ENCODE results near the gene SETMAR.

DNA sequence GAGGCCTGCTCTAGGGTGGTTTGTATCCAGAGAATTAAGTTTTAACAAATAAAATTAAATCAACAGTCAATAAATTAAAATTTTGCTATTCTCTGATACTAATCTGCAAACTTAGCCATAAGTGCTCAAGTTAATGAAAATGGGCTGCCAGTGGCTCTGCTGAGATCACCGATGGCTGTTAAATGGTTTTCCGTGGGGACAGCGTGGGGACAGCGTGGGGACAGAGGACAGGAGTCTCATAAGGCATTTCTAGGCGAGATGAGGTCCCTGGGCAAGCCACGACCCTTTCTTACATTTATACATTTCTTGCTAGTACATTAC lies 53.0 kb downstream of the SETMAR start:
- TF ChIP-seq, protein P1, sequence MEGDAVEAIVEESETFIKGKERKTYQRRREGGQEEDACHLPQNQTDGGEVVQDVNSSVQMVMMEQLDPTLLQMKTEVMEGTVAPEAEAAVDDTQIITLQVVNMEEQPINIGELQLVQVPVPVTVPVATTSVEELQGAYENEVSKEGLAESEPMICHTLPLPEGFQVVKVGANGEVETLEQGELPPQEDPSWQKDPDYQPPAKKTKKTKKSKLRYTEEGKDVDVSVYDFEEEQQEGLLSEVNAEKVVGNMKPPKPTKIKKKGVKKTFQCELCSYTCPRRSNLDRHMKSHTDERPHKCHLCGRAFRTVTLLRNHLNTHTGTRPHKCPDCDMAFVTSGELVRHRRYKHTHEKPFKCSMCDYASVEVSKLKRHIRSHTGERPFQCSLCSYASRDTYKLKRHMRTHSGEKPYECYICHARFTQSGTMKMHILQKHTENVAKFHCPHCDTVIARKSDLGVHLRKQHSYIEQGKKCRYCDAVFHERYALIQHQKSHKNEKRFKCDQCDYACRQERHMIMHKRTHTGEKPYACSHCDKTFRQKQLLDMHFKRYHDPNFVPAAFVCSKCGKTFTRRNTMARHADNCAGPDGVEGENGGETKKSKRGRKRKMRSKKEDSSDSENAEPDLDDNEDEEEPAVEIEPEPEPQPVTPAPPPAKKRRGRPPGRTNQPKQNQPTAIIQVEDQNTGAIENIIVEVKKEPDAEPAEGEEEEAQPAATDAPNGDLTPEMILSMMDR (IDR thresholded peaks at IDR 0.05), result no peak
- no peak for TF ChIP-seq POLR2A (IDR thresholded peaks at IDR 0.05)
